GM20000 (cell line): Measurements from ENCODE around the gene ZNF503.

Experiments used
- DNase-seq: peaks from one replicate; pipeline ENCODE4 v3.0.0; 2012; ENCODE audit warnings: low spot score
- TF ChIP-seq, protein P1 (sequence below): IDR thresholded peaks from 2 replicates; pipeline ENCODE4 v1.5.1; 2012; ENCODE audit warnings: mild to moderate bottlenecking, control low read depth; ENCODE audit errors: extremely low read depth, missing control alignments

ZNF503 gene

DNA sequence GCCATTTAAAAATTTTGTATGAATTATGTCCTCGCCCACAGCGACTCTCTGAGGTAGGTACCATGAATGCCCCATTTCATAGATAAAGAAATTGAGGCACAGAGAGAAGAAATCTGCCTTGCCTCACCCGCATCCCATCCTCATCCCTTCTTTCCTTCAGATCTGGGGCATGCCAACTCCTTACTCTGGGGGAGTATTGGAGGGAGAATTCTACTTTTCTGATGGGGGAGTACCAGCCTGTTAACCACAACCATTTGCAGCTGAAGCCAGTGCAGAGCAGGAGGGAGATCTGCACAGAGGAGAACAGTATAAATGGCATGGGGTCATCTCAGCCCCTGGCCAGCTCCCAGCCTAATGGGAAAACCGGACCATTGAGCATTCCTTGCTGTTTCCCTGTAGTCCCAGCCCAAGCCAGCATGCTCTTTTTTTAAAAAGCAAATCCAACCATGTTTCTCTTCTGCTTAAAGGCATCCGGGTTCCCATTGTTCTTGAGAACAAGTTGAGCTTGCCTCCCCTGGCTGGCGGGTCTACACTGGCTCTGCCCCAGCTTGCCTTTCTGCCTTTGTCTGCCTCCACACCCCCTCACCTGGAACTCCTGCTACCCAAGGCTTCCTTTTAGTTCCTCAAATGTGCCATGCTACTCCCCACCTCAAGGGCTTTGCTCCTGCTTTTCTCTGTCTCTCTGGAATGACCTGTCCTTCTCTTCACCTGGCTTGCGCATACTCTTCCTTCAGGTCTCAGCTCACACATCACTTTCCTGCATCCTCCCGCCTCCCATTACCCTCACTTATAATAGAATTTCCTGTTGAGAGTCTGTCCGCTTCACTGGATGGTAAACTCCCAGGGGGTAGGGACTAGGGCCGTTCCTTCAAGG, 8.8 kb upstream of the ZNF503 start:
- DNase-seq: no peak
- TF ChIP-seq, protein P1, sequence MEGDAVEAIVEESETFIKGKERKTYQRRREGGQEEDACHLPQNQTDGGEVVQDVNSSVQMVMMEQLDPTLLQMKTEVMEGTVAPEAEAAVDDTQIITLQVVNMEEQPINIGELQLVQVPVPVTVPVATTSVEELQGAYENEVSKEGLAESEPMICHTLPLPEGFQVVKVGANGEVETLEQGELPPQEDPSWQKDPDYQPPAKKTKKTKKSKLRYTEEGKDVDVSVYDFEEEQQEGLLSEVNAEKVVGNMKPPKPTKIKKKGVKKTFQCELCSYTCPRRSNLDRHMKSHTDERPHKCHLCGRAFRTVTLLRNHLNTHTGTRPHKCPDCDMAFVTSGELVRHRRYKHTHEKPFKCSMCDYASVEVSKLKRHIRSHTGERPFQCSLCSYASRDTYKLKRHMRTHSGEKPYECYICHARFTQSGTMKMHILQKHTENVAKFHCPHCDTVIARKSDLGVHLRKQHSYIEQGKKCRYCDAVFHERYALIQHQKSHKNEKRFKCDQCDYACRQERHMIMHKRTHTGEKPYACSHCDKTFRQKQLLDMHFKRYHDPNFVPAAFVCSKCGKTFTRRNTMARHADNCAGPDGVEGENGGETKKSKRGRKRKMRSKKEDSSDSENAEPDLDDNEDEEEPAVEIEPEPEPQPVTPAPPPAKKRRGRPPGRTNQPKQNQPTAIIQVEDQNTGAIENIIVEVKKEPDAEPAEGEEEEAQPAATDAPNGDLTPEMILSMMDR: no peak

DNA sequence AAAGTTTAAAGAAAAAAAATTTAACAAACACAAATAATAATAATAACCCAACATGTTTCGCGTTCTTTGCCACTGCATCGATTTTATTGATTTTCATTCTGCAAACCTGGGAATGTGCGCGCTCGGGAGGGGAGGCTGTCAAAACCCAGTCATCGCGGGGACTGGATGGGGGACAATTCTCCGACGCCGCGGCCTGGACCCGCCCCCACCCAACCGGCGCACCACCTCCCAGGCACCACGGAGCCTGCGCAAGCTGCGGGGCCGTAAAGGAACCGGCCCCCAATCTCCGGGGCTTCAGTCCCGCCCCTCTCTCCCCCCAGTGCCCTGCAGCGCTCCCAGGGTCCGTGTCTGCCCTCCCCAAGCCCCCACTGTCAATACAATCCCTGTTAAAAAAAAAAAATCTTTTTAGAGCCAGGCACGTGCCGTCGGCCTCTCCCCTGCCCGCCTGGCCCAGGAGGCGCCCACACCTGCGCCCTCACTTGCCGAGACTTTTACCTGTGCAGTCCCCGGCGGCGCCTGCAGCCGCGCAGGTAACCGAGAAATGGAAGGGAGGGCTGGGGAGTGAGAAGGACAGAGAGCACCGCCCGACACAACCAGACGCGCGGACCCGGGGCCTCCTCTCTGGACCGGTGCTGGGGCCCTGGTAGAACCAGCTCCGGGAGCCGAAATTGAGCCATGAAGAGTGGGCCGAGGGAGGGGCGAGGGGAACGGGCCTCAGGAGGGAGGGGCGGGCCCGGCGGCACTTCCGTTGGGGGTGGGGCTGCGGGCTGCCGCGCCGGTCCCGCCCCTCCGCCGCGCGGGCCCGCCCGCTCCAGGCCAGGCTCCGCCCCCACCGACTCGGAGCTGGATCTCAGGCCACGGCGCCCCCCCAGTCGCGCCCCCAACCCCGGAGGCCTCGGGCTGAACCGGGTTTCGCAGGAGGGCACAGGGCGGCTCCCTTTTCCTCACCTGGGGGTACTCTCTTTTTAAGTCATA, 7.6 kb upstream of the ZNF503 start:
- DNase-seq: peak; percentile 86
- TF ChIP-seq, protein P1: no peak

DNA sequence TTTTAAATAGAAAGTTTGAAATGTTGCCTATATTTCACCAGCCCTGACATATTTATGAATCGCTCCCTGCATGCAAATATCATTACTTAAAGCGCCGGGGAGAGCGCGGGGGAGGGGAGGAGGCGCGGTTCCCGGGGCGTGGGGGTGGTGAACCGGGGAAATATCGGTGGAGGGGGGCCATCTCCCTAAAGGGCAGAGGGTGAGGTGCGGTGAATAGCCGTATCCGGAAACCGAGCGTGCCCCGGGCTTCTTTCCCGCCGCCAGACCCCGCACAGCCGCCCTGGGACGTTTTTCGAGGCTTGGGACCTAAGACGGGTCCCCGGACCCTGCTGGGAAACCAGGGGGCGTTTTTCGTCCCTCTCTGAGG, 6.9 kb upstream of the ZNF503 start:
- TF ChIP-seq, protein P1: no peak
- DNase-seq: peak; percentile 52

DNA sequence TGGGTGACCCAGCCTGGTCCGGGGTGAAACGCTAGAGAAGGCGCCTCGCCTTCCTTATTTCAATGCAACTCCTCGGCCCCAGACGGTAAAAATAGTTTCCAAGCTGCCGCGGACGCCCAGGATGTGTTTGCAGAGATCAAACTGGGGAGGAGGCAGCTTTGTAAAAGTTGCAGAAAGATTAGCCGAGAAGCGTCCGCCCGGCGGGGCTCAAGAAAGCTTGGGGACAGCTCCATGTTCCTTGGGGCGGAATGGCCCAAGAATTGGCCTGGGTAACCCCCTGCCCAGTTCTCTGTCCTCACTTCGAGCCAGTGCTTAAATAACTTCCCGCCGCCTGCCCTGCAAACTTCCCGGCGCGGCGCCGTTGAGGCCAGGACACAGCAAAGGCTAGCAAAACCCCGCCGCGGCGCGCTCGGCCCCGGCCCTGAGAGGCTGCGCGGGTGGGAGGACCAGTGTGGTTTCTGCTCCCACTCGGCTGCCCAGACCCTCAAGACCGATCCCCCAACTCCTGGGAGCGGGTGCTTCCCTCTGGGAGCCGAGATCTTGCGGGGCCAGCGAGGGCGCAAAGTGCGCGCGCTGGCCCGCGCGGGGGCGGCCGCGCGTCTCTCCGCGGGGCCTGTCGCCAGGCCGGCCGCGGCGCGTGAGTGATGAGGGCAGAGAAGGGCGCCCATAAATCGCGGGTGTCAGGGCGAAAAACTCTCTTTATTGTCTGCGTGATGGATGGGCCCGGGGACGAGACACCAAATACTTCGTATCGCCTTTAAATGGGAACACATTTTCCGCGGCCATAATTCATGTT, 6.3 kb upstream of the ZNF503 start:
- peak; percentile 58 for DNase-seq
- TF ChIP-seq, protein P1: no peak

DNA sequence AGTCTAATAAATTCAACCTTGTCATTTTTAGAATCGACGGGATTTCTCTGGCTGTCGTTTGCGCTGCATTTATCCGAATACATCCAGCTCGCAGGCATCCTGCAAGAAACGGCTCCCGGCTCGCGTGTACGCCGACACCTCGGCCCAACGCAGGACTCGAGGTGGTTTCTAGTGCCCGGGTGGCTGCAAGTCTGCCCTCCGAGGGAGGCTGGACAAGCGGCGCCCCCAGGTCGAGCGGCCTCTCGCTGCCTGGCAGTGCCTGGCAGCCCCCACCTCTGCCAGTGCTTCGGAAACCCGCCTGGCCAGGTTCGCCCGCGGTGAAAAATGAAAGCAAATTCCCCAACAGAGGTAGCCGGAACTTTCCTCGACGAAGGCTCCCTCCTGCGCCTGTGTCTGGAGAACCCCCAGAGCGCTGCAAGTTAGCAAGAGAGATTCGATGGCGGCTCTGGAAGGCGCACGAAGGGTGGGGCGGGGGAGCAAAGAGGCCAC, 5.7 kb upstream of the ZNF503 start:
- peak; percentile 39 for DNase-seq
- TF ChIP-seq, protein P1: no peak

DNA sequence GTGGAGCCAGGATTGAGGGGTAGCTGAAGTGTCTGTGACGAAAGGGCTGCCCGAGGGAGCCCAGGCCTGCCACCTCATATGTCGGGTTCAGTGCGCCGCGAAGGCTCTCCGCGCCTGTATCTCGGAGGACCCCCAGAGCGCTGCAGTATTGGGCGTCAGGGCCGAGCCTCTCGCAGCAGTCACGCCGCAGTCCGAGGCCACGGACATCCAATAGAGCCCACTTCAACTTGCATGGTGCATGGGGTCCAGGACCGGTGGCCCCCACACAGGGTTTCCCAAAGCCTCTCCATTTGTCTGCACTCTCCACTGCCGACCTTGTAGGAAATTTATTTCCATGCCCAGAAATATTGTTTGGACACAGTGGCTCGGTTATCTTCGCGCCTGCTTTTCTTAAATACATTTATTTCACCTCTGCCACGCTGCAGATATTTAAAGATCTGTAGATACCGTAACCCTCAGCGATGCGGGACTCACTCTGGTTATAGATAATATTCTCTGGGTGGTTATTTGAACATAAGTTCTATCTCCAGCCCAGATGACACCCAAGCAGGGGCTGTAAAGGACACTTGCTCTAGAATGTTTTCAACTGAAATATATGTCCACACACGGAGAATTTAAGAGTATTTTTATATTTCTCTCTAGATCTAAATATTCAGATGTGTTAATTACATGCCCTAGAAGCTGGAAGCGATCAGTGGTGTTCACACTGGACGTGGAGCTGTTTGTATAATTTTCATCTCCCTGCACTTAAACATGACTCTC, 5.1 kb upstream of the ZNF503 start:
- TF ChIP-seq, protein P1: no peak
- DNase-seq: no peak
